ENCODE results near the gene MAT2A. TPM values are rescaled to one million over a fixed set of nuclear protein-coding genes. Genes with fewer than 3 reads are reported as not detected.

MAT2A gene
- total RNA-seq, 2 donors from 2014 or later: 103 to 134 TPM

- Histone ChIP-seq H3K4me3 (no peak overlapping the region), H3K27me3 (replicated peaks; ENCODE audit: insufficient read depth) (no peaks in the 10 kb centered on the region), H3K9me3 (no peaks in the 10 kb centered on the region), H3K27ac (no peak overlapping the region), H3K36me3 (no peaks in the 10 kb centered on the region), H3K4me1 (replicated peaks) (no peaks in the 10 kb centered on the region)
- intact Hi-C loops (cut with DNase I): no loop called here
- TF ChIP-seq POLR2AphosphoS5 (IDR thresholded peaks at IDR 0.05) (no peak), POLR2A (IDR thresholded peaks at IDR 0.05) (no peak), CTCF (IDR thresholded peaks at IDR 0.05) (no peak)
- no peak for DNase-seq (ENCODE audit: low spot score)
- 74% methylated on average over 3 of the region's 3 CpGs for WGBS
Observed at GRCh38 chr2:85501248-85501647, 37.7 kb upstream of the MAT2A start.

DNA sequence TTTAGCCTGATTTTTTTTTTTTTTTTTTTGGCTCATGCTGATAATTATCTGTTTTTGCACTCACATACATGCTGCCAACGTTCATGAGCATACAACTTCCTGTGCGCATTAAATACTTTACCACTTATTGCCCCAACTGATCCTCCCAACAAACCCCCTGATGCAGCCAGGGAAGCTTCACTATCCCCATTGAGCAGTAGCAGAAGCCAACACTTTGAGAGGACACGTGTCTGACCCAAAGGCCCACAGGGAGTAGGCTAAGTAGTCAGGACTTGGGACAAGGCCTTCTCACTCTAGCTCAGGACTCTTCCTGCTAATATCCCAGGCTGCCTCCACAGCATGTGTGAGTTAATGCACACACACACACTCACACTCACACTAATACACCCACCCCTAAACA, 36.2 kb upstream of the MAT2A start:
- no peak overlapping the region for H3K27ac ChIP-seq

DNA sequence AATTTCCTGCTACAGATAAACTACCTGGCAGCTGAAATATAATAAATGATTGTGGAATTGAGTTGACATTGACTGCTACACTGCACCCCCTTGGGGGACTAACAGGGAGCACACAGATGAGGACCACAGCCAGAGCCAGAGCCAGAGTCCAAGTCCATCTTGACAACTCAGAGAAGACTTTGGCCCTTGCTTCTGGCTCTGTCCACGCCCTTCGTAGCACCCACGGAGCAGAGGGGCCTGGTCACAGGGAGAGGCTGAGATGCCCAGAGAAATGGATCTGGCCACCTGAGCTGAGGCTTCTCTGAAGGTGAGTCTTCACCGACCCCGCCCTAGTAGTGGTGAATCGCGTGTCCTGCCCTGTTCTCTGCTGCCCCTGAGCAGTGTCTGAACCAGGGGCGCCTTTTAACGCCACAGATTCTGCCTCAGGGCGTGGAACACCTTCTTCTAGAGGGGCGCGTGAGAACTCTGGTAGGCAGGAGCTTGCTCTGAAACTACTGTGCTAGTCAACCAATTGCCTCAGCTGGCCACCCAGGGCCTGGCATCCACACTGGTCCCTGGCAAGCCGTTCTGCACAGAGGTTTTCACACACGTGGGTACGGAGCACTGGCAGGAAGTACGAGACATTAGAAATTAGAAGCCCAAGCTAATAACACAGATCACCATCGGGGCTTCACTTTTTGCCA, 35.7 kb upstream of the MAT2A start:
- Histone ChIP-seq H3K9me3 (no peaks in the 10 kb centered on the region), H3K4me3 (no peak overlapping the region), H3K4me1 (replicated peaks) (no peaks in the 10 kb centered on the region), H3K27ac (no peak overlapping the region), H3K27me3 (replicated peaks; ENCODE audit: insufficient read depth) (no peaks in the 10 kb centered on the region), H3K36me3 (no peaks in the 10 kb centered on the region)
- TF ChIP-seq POLR2A (IDR thresholded peaks at IDR 0.05) (no peak), POLR2AphosphoS5 (IDR thresholded peaks at IDR 0.05) (no peak)
- DNase-seq (ENCODE audit: low spot score): no peak
- 90% methylated on average over 17 of the region's 17 CpGs for WGBS
- intact Hi-C loops (cut with DNase I): no loop called here

More for the DNA sequence above, 36.2 kb upstream of the MAT2A start:
- H3K36me3 ChIP-seq: no peaks in the 10 kb centered on the region
- no peaks in the 10 kb centered on the region for H3K4me1 ChIP-seq (replicated peaks)
- H3K9me3 ChIP-seq: no peaks in the 10 kb centered on the region
- DNase-seq (ENCODE audit: low spot score): no peak
- no peaks in the 10 kb centered on the region for H3K27me3 ChIP-seq (replicated peaks; ENCODE audit: insufficient read depth)
- H3K4me3 ChIP-seq: no peak overlapping the region
- WGBS: 82% methylated on average over 3 of the region's 3 CpGs
- intact Hi-C loops (cut with DNase I): no loop called here
- no peak for TF ChIP-seq POLR2AphosphoS5 (IDR thresholded peaks at IDR 0.05)
- no peak for TF ChIP-seq POLR2A (IDR thresholded peaks at IDR 0.05)
- no peak for TF ChIP-seq CTCF (IDR thresholded peaks at IDR 0.05)

DNA sequence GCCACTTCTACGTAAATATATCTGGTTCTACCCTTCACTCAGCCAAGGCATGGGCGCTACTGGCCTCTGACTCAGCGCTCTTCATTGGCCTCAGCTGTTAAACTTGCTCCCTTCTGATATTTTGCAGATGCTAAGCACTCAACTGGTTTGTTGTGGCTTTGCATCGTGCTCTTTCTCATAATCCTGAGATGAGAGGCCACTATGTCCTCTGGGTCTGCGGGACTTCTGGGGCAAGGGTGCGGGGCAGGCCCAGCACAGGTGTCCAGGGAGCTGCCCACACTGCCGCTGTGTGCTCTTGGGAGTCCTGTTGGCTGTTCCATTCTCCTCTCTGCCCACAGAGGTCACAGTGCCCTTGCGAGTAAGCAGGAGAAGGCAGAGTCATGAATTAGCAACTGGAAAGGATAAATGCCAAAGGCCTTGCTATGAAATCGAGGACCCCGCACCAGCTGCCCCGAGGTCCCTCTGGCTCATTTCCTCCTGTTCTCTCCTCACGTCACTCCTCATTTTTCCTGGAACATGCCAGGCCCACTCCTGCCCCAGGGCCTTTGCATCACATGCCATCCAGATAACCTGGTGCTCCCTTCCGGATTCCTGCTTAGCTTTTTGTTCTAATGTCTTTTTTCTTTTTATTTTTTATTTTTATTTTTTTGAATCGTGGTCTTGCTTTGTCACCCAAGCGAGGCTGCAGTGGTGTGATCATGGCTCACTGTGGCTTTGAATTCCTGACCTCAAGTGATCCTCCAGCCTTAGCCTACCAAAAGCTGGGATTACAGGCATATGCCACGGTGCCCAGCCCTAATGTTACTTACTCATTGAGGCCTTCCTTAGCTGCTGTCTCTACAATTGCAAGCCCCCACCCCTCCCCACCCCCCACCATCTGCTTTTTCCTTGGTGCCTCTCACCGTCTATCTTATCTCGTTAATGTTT, 34.9 kb upstream of the MAT2A start:
- intact Hi-C loops (cut with DNase I): no loop called here
- TF ChIP-seq CTCF (IDR thresholded peaks at IDR 0.05) (no peak), POLR2AphosphoS5 (IDR thresholded peaks at IDR 0.05) (no peak), POLR2A (IDR thresholded peaks at IDR 0.05) (no peak)
- H3K9me3 ChIP-seq: no peaks in the 10 kb centered on the region
- H3K36me3 ChIP-seq: no peaks in the 10 kb centered on the region
- no peak overlapping the region for H3K4me3 ChIP-seq
- 90% methylated on average over 18 of the region's 18 CpGs for whole genome bisulfite sequencing
- H3K4me1 ChIP-seq (replicated peaks): no peaks in the 10 kb centered on the region
- no peaks in the 10 kb centered on the region for H3K27me3 ChIP-seq (replicated peaks; ENCODE audit: insufficient read depth)
- no peak for DNase-seq (ENCODE audit: low spot score)
- H3K27ac ChIP-seq: peak overlapping the region in 1 of 2 donors; percentile 18

GRCh38 chr2:85504778-85505261, 34.1 kb upstream of the MAT2A start:
- H3K27me3 ChIP-seq (replicated peaks; ENCODE audit: insufficient read depth): no peaks in the 10 kb centered on the region
- H3K27ac ChIP-seq: peak overlapping the region in 1 of 2 donors; percentile 18
- no peaks in the 10 kb centered on the region for H3K36me3 ChIP-seq
- TF ChIP-seq POLR2AphosphoS5 (IDR thresholded peaks at IDR 0.05) (peak; percentile 72), POLR2A (IDR thresholded peaks at IDR 0.05) (no peak)
- WGBS: 32% methylated on average over 3 of the region's 3 CpGs
- H3K4me1 ChIP-seq (replicated peaks): no peaks in the 10 kb centered on the region
- no peak overlapping the region for H3K4me3 ChIP-seq
- peak; percentile 71 for DNase-seq (ENCODE audit: low spot score)
- intact Hi-C loops (cut with DNase I): no loop called here
- no peaks in the 10 kb centered on the region for H3K9me3 ChIP-seq
